Thyroid gland (tissue), 4 donors: ENCODE data around the gene KIRREL2. TPM values are rescaled to one million over a fixed set of nuclear protein-coding genes. Genes with fewer than 3 reads are reported as not detected.
"Not testable (repeated sequence)": the region's sequence is repeated elsewhere in the genome, so short reads cannot be mapped to it uniquely, and the experiment has no call there.

Experiments
- DNase-seq, 2 donors: peaks; one replicate each; pipeline ENCODE4 v3.0.0-alpha.2; 2019
- H3K27ac ChIP-seq, 3 donors: fragments of 200-600 bp; sonication (generic); 1 replicate in 2 of 3; 2 replicates in 1 of 3; pipeline ENCODE4 v1.5.1; 2016 to 2019; ENCODE audit warnings: mild to moderate bottlenecking in 1 of 3, moderate library complexity in 1 of 3
- H3K27me3 ChIP-seq: fragments of 200-600 bp; sonication (generic); one replicate; pipeline ENCODE4 v1.5.1; 2019
- H3K36me3 ChIP-seq, 2 donors: fragments of 200-600 bp; sonication (generic); one replicate each; pipeline ENCODE4 v1.5.1; 2016 to 2019
- H3K4me1 ChIP-seq, 2 donors: fragments of 200-600 bp; sonication (generic); one replicate each; pipeline ENCODE4 v1.5.1; 2017 to 2019
- H3K4me3 ChIP-seq, 3 donors: fragments of 200-600 bp; sonication (generic); replicated peaks in 1 of 3; 1 replicate in 2 of 3; 2 replicates in 1 of 3; pipeline ENCODE4 v1.5.1; 2016; ENCODE audit warnings: mild to moderate bottlenecking in 1 of 3
- H3K9me3 ChIP-seq: fragments of 200-600 bp; sonication (generic); one replicate; pipeline ENCODE4 v1.5.1; 2017
- CTCF ChIP-seq, 6 experiments: fragments of 200-600 bp in 3 of 6; fragments of 450-650 bp in 3 of 6; sonication (generic) in 3 of 6; IDR thresholded peaks; one replicate each; pipeline ENCODE4 v1.5.1; 2016 to 2019; ENCODE audit warnings: antibody characterized with exemption in 6 of 6, mild to moderate bottlenecking in 2 of 6, inconsistent platforms in 1 of 6, moderate library complexity in 1 of 6
- POLR2A ChIP-seq, 2 donors: fragments of 450-650 bp; IDR thresholded peaks; one replicate each; pipeline ENCODE4 v1.6.1; 2017; ENCODE audit warnings: antibody characterized with exemption in 2 of 2, mild to moderate bottlenecking in 2 of 2, moderate library complexity in 1 of 2
- WGBS, 2 donors: methylation state at CpG; one replicate each; pipeline ENCODE4 v1.1.5; 2017; 5-methylcytosine and 5-hydroxymethylcytosine counted together
- intact Hi-C: fragments of 100-400 bp; cut with DNase I; formaldehyde crosslinking; loops from one replicate; pipeline ENCODE4 v1.15.1; 2023
- total RNA-seq, 4 donors: library from RNA; depleted of rRNA; stranded (reverse); fragments of >200 nt; gene quantifications; one replicate each; pipeline ENCODE4 v1.2.3, GENCODE V29; 2016

The KIRREL2 gene
- total RNA-seq, 4 donors from 2014 or later = 0.20 to 0.33 TPM; not detected in 2

GRCh38 chr19:35890113-35890650, 33.5 kb downstream of the KIRREL2 start:
- Histone ChIP-seq H3K9me3 (no peaks in the 10 kb centered on the region), H3K27me3 (no peaks in the 10 kb centered on the region), H3K27ac (no peak overlapping the region), H3K4me1 (no peaks in the 10 kb centered on the region), H3K36me3 (peaks cover 39 to 48% of the 10 kb centered on the region in 2 donors), H3K4me3 (no peak overlapping the region)
- TF ChIP-seq POLR2A (IDR thresholded peaks at IDR 0.05) = no peak
- no peak for TF ChIP-seq CTCF (IDR thresholded peaks at IDR 0.05)
- 94 to 96% methylated on average over 12 of the region's 13 CpGs for WGBS, 2 donors
- intact Hi-C loops = no loop called here
- no peak for DNase-seq

GRCh38 chr19:35891819-35892218, 35.1 kb downstream of the KIRREL2 start:
- peaks cover 53 to 64% of the 10 kb centered on the region in 2 donors for H3K36me3 ChIP-seq
- H3K27me3 ChIP-seq, DNase-seq, H3K4me1 ChIP-seq, H3K27ac ChIP-seq, intact Hi-C loops, H3K9me3 ChIP-seq, H3K4me3 ChIP-seq: not testable (repeated sequence)
- 93% methylated on average over 3 of the region's 3 CpGs for WGBS, 2 donors

- Histone ChIP-seq H3K27ac (no peak overlapping the region), H3K4me1 (peaks cover 7 to 11% of the 10 kb centered on the region in 2 donors), H3K9me3 (no peaks in the 10 kb centered on the region), H3K27me3 (no peaks in the 10 kb centered on the region), H3K4me3 (no peak overlapping the region), H3K36me3 (peaks cover 39 to 47% of the 10 kb centered on the region in 2 donors)
- intact Hi-C loops = no loop called here
- no peak for TF ChIP-seq CTCF (IDR thresholded peaks at IDR 0.05)
- TF ChIP-seq POLR2A (IDR thresholded peaks at IDR 0.05) = no peak
- 93 to 97% methylated on average over 1 to 2 of the region's 2 CpGs for WGBS, 2 donors
- DNase-seq = no peak
Measured at GRCh38 chr19:35894342-35894741, 37.6 kb downstream of the KIRREL2 start.

- intact Hi-C loops = loop anchor here (5.0 kb wide), 1 partner anchor 36 kb away; no protein-coding TSS in a partner anchor
- Histone ChIP-seq H3K27ac (no peak overlapping the region), H3K4me3 (no peak overlapping the region), H3K4me1 (peaks cover 7 to 15% of the 10 kb centered on the region in 2 donors), H3K27me3 (no peaks in the 10 kb centered on the region), H3K9me3 (no peaks in the 10 kb centered on the region), H3K36me3 (peaks cover 25 to 33% of the 10 kb centered on the region in 2 donors)
- TF ChIP-seq POLR2A (IDR thresholded peaks at IDR 0.05) (no peak), CTCF (IDR thresholded peaks at IDR 0.05) (no peak)
- no peak for DNase-seq
- WGBS, 2 donors = 95 to 96% methylated on average over 6 to 20 of the region's 21 CpGs
Measured at GRCh38 chr19:35895911-35896642, 39.4 kb downstream of the KIRREL2 start.

- intact Hi-C loops = loop anchor here (5.0 kb wide), 1 partner anchor 36 kb away; no protein-coding TSS in a partner anchor
- no peaks in the 10 kb centered on the region for H3K9me3 ChIP-seq
Measured at GRCh38 chr19:35896643-35897040, 39.9 kb downstream of the KIRREL2 start.

More at GRCh38 chr19:35896643-35897040, 39.9 kb downstream of the KIRREL2 start:
- H3K27me3 ChIP-seq = no peaks in the 10 kb centered on the region
- H3K4me1 ChIP-seq = peaks cover 7 to 18% of the 10 kb centered on the region in 2 donors
- no peak overlapping the region for H3K27ac ChIP-seq
- no peak for DNase-seq
- TF ChIP-seq POLR2A (IDR thresholded peaks at IDR 0.05) (no peak), CTCF (IDR thresholded peaks at IDR 0.05) (no peak)
- H3K36me3 ChIP-seq = peaks cover 25 to 33% of the 10 kb centered on the region in 2 donors
- 91 to 96% methylated on average over 6 to 11 of the region's 13 CpGs for WGBS, 2 donors
- no peak overlapping the region for H3K4me3 ChIP-seq
